ENCODE data around the gene LHPP. TPM values are rescaled to one million over a fixed set of nuclear protein-coding genes. Genes with fewer than 3 reads are reported as not detected.

LHPP gene
- total and polyA plus RNA-seq, 10 of the 15 experiments (the other 5 are each of a cell fraction or from before 2014, with no cell fraction given) = 0.79 to 9.8 (median 6.7) TPM

DNA sequence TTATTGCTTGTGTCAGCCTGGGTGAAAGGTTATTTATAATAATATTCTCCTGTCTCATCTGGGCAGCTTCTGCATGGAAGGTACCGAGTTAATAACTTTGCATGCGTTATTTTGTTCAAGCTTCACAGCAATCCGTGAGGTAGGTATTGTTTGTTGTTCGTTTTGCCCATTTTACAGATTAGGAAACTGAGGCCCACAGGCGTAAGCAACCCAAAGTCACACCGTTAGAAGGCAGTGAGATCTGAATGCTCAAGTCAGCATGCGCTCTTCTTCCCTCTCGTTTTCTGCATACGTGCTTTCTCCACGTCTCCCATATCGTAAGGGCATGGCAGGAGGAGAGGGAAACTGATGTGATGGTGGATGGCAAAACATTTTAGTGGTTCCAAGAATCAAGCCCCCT, 34.1 kb downstream of the LHPP start:
- no peaks in the 10 kb centered on the region for H3K36me3 ChIP-seq (ENCODE audit: control insufficient read depth in 2 of 2, insufficient read depth in 2 of 2, low read length in 1 of 2)
- no peaks in the 10 kb centered on the region for H3K79me2 ChIP-seq (ENCODE audit: control insufficient read depth, insufficient read depth, low read length)
- ATAC-seq (no peak), FAIRE-seq (no peak), DNase-seq (ENCODE audit: low read depth, low spot score) (no peak)
- WGBS (ENCODE audit: insufficient coverage, insufficient replicate concordance, low lambda C conversion rate, missing lambda C conversion rate) = 70% methylated on average over 11 of the region's 11 CpGs
- H3K4me1 ChIP-seq (ENCODE audit: control insufficient read depth, insufficient read depth, low read length) = no peaks in the 10 kb centered on the region; the same call in 1 of the 2 replicates
- SMC1A ChIA-PET (ENCODE audit: uncharacterized antibody, unreplicated experiment) = no interaction called here
- in situ Hi-C loops (cut with MboI) = no loop called here
- H3K27ac ChIP-seq (ENCODE audit: control insufficient read depth, insufficient read depth) = no peak overlapping the region
- no peaks in the 10 kb centered on the region for H4K20me1 ChIP-seq (ENCODE audit: control insufficient read depth, insufficient read depth)
- no peak overlapping the region for H3K4me3 ChIP-seq
- RAD21 ChIA-PET (ENCODE audit: unreplicated experiment) = no interaction called here
- H3K9ac ChIP-seq (ENCODE audit: control insufficient read depth, insufficient read depth, low read length) = no peak overlapping the region
- H3K4me2 ChIP-seq (ENCODE audit: control insufficient read depth, insufficient read depth) = no peak overlapping the region
- POLR2A ChIA-PET = no interaction called here
- H2AFZ ChIP-seq (ENCODE audit: control insufficient read depth, low read depth, low read length) = no peak overlapping the region
- H3K9me3 ChIP-seq (replicated peaks; ENCODE audit: control insufficient read depth, insufficient read depth, low read length) = no peaks in the 10 kb centered on the region; the same call in 2 of the 3 replicates
- TF ChIP-seq KAT2A (conservative IDR thresholded peaks at IDR 0.05; ENCODE audit: control insufficient read depth, low read depth, low read length) (no peak), MEF2B (IDR thresholded peaks at IDR 0.05; ENCODE audit: partially characterized antibody, poor library complexity, severe bottlenecking) (no peak), EGR1 (IDR thresholded peaks at IDR 0.05; ENCODE audit: borderline replicate concordance in 1 of 2, low read depth in 2 of 2, low read length in 2 of 2) (no peak), MTA3 (IDR thresholded peaks at IDR 0.05; ENCODE audit: borderline replicate concordance, low read length) (no peak), CREB1 (IDR thresholded peaks at IDR 0.05; ENCODE audit: low read depth) (no peak)
- intact Hi-C loops (cut with micrococcal nuclease; ENCODE audit: unreplicated experiment) = no loop called here
- CTCF ChIA-PET = no interaction called here
- H3K27me3 ChIP-seq (replicated peaks in 1 of 2; ENCODE audit: control insufficient read depth in 2 of 2, insufficient read depth in 2 of 2, low read length in 1 of 2) = no peaks in the 10 kb centered on the region
- no TSS peak for BruUV-seq (replicated peaks)

DNA sequence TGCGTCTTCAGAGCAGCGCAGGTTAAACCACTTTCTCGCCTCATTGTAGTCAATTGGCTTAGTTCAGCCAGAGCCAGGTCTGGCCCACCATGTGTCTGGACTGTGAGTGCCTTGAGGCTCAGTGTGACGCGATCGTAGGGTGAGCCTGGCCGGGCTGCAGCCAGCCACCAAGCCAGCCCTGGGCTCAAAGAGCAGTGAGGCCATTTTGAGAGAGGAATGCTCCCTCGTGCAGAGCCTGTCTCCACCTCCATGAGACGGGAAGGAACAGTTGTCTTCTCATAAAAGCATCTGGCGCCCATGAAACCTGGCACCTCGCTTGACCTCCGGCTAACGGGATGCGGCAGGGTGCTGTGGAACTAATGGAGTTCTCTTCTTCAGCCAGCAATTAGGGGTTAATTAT, 34.5 kb downstream of the LHPP start:
- CTCF ChIA-PET = no interaction called here
- Histone ChIP-seq H3K9me3 (replicated peaks; ENCODE audit: control insufficient read depth, insufficient read depth, low read length) (peaks cover 2% of the 10 kb centered on the region; the same call in 1 of the 3 replicates), H4K20me1 (ENCODE audit: control insufficient read depth, insufficient read depth) (no peaks in the 10 kb centered on the region), H3K27me3 (replicated peaks in 1 of 2; ENCODE audit: control insufficient read depth in 2 of 2, insufficient read depth in 2 of 2, low read length in 1 of 2) (no peaks in the 10 kb centered on the region), H3K36me3 (ENCODE audit: control insufficient read depth in 2 of 2, insufficient read depth in 2 of 2, low read length in 1 of 2) (no peaks in the 10 kb centered on the region), H3K27ac (ENCODE audit: control insufficient read depth, insufficient read depth) (no peak overlapping the region), H3K79me2 (ENCODE audit: control insufficient read depth, insufficient read depth, low read length) (no peaks in the 10 kb centered on the region), H3K4me2 (ENCODE audit: control insufficient read depth, insufficient read depth) (no peak overlapping the region), H2AFZ (ENCODE audit: control insufficient read depth, low read depth, low read length) (no peak overlapping the region), H3K4me3 (no peak overlapping the region), H3K4me1 (ENCODE audit: control insufficient read depth, insufficient read depth, low read length) (no peaks in the 10 kb centered on the region; the same call in 1 of the 2 replicates), H3K9ac (ENCODE audit: control insufficient read depth, insufficient read depth, low read length) (no peak overlapping the region)
- intact Hi-C loops (cut with micrococcal nuclease; ENCODE audit: unreplicated experiment) = no loop called here
- WGBS (ENCODE audit: insufficient coverage, insufficient replicate concordance, low lambda C conversion rate, missing lambda C conversion rate) = 74% methylated on average over 14 of the region's 14 CpGs
- POLR2A ChIA-PET = no interaction called here
- ATAC-seq (no peak), FAIRE-seq (no peak), DNase-seq (ENCODE audit: low read depth, low spot score) (no peak)
- SMC1A ChIA-PET (ENCODE audit: uncharacterized antibody, unreplicated experiment) = no interaction called here
- RAD21 ChIA-PET (ENCODE audit: unreplicated experiment) = no interaction called here
- BruUV-seq (replicated peaks) = no TSS peak
- in situ Hi-C loops (cut with MboI) = no loop called here
- TF ChIP-seq, protein P1, sequence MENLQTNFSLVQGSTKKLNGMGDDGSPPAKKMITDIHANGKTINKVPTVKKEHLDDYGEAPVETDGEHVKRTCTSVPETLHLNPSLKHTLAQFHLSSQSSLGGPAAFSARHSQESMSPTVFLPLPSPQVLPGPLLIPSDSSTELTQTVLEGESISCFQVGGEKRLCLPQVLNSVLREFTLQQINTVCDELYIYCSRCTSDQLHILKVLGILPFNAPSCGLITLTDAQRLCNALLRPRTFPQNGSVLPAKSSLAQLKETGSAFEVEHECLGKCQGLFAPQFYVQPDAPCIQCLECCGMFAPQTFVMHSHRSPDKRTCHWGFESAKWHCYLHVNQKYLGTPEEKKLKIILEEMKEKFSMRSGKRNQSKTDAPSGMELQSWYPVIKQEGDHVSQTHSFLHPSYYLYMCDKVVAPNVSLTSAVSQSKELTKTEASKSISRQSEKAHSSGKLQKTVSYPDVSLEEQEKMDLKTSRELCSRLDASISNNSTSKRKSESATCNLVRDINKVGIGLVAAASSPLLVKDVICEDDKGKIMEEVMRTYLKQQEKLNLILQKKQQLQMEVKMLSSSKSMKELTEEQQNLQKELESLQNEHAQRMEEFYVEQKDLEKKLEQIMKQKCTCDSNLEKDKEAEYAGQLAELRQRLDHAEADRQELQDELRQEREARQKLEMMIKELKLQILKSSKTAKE (IDR thresholded peaks at IDR 0.05; ENCODE audit: low read depth, poor library complexity, severe bottlenecking) = no peak
- TF ChIP-seq ETV6 (conservative IDR thresholded peaks at IDR 0.05 in 1 of 2, IDR thresholded peaks at IDR 0.05 in 1 of 2; ENCODE audit: borderline replicate concordance in 1 of 2, low read depth in 1 of 2) (no peak), NFYB (IDR thresholded peaks at IDR 0.05; ENCODE audit: insufficient read depth, low read depth, low read length) (no peak), MYC (IDR thresholded peaks at IDR 0.05; ENCODE audit: insufficient read depth, insufficient read length, insufficient replicate concordance, low read length, severe bottlenecking) (no peak), CBX5 (IDR thresholded peaks at IDR 0.05; ENCODE audit: low read depth) (no peak), BHLHE40 (IDR thresholded peaks at IDR 0.05; ENCODE audit: borderline replicate concordance in 1 of 2, low read depth in 2 of 2, low read length in 1 of 2) (no peak)
- TF ChIP-seq, protein P2, sequence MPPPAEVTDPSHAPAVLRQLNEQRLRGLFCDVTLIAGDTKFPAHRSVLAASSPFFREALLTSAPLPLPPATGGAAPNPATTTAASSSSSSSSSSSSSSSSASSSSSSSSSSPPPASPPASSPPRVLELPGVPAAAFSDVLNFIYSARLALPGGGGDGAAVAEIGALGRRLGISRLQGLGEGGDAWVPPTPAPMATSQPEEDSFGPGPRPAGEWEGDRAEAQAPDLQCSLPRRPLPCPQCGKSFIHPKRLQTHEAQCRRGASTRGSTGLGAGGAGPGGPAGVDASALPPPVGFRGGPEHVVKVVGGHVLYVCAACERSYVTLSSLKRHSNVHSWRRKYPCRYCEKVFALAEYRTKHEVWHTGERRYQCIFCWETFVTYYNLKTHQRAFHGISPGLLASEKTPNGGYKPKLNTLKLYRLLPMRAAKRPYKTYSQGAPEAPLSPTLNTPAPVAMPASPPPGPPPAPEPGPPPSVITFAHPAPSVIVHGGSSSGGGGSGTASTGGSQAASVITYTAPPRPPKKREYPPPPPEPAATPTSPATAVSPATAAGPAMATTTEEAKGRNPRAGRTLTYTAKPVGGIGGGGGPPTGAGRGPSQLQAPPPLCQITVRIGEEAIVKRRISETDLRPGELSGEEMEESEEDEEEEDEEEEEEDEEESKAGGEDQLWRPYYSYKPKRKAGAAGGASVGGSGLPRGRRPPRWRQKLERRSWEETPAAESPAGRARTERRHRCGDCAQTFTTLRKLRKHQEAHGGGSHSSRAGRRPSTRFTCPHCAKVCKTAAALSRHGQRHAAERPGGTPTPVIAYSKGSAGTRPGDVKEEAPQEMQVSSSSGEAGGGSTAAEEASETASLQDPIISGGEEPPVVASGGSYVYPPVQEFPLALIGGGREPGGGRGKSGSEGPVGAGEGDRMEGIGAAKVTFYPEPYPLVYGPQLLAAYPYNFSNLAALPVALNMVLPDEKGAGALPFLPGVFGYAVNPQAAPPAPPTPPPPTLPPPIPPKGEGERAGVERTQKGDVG (CRISPR knock-in tag; IDR thresholded peaks at IDR 0.05) = no peak
